Smooth muscle cell of the brain vasculature (primary cell): ENCODE data around the gene SIM2.

Experiments
- DNase-seq: peaks from one replicate; pipeline ENCODE4 v3.0.0-alpha.2; 2012; ENCODE audit warnings: low read depth, low spot score

The SIM2 gene

GRCh38 chr21:36700295-36700970 lies 1.5 kb downstream of the SIM2 start:
- DNase-seq = no peak

- no peak for DNase-seq
Observed at GRCh38 chr21:36700971-36701755, 2.2 kb downstream of the SIM2 start.

- DNase-seq = no peak
Observed at GRCh38 chr21:36701756-36702621, 3.1 kb downstream of the SIM2 start.

GRCh38 chr21:36702622-36702968 lies 3.7 kb downstream of the SIM2 start:
- no peak for DNase-seq

GRCh38 chr21:36703123-36703522 lies 4.2 kb downstream of the SIM2 start:
- DNase-seq = no peak

- no peak for DNase-seq
Observed at GRCh38 chr21:36703626-36704280, 4.8 kb downstream of the SIM2 start.

- DNase-seq = no peak
Observed at GRCh38 chr21:36704281-36704957, 5.5 kb downstream of the SIM2 start.

- DNase-seq = no peak
Observed at GRCh38 chr21:36704958-36705678, 6.2 kb downstream of the SIM2 start.

- no peak for DNase-seq
Observed at GRCh38 chr21:36705679-36706481, 7.0 kb downstream of the SIM2 start.

GRCh38 chr21:36706482-36706852 lies 7.6 kb downstream of the SIM2 start:
- no peak for DNase-seq

- no peak for DNase-seq
Observed at GRCh38 chr21:36706951-36707762, 8.2 kb downstream of the SIM2 start.

GRCh38 chr21:36707763-36708285 lies 8.9 kb downstream of the SIM2 start:
- no peak for DNase-seq

- DNase-seq = no peak
Observed at GRCh38 chr21:36708286-36709029, 9.5 kb downstream of the SIM2 start.

GRCh38 chr21:36709030-36709867 lies 10.3 kb downstream of the SIM2 start:
- no peak for DNase-seq

GRCh38 chr21:36709868-36710728 lies 11.2 kb downstream of the SIM2 start:
- no peak for DNase-seq

GRCh38 chr21:36710729-36711048 lies 11.8 kb downstream of the SIM2 start:
- no peak for DNase-seq
